HG03565 (cell line): ENCODE measurements around the gene SLC4A3.

Experiments
- ATAC-seq: cut with Tn5 transposase; IDR thresholded peaks from one replicate; pipeline ENCODE4 v1.9.1; 2021; ENCODE audit warnings: mild to moderate bottlenecking, moderate library complexity; ENCODE audit not compliant: unreplicated experiment

Gene SLC4A3

GRCh38 chr2:219611866-219612576 is 15.4 kb upstream of the SLC4A3 start:
- ATAC-seq = no peak

GRCh38 chr2:219612577-219613286 is 14.7 kb upstream of the SLC4A3 start:
- ATAC-seq = no peak

- ATAC-seq = no peak
Observed at GRCh38 chr2:219613461-219614070, 13.9 kb upstream of the SLC4A3 start.

GRCh38 chr2:219614076-219614860 is 13.2 kb upstream of the SLC4A3 start:
- no peak for ATAC-seq

GRCh38 chr2:219615036-219615435 is 12.4 kb upstream of the SLC4A3 start:
- ATAC-seq = no peak

GRCh38 chr2:219615894-219616293 is 11.5 kb upstream of the SLC4A3 start:
- no peak for ATAC-seq

- no peak for ATAC-seq
Observed at GRCh38 chr2:219616550-219616949, 10.9 kb upstream of the SLC4A3 start.

- ATAC-seq = no peak
Observed at GRCh38 chr2:219618733-219619122, 8.7 kb upstream of the SLC4A3 start.

GRCh38 chr2:219619235-219619634 is 8.2 kb upstream of the SLC4A3 start:
- no peak for ATAC-seq

GRCh38 chr2:219620546-219620945 is 6.9 kb upstream of the SLC4A3 start:
- no peak for ATAC-seq

GRCh38 chr2:219621935-219622334 is 5.5 kb upstream of the SLC4A3 start:
- ATAC-seq = no peak

- no peak for ATAC-seq
Observed at GRCh38 chr2:219622472-219622871, 5.0 kb upstream of the SLC4A3 start.

- ATAC-seq = no peak
Observed at GRCh38 chr2:219624565-219624964, 2.9 kb upstream of the SLC4A3 start.

GRCh38 chr2:219625179-219625578 is 2.3 kb upstream of the SLC4A3 start:
- ATAC-seq = no peak

- no peak for ATAC-seq
Observed at GRCh38 chr2:219626540-219626939, 890 bp upstream of the SLC4A3 start.

GRCh38 chr2:219628235-219628985 is 980 bp downstream of the SLC4A3 start:
- ATAC-seq = no peak

- no peak for ATAC-seq
Observed at GRCh38 chr2:219628986-219629901, 1.8 kb downstream of the SLC4A3 start.

GRCh38 chr2:219629976-219630695 is 2.7 kb downstream of the SLC4A3 start:
- ATAC-seq = no peak
